A549 (cell line): ENCODE measurements around the gene SORCS3.

ENCODE experiments used
- BHLHE40 ChIP-seq: IDR thresholded peaks from 2 replicates; pipeline ENCODE4 v1.6.1; 2012; ENCODE audit warnings: low read depth, low read length, inconsistent platforms
- FOSL2 ChIP-seq, 2 experiments: fragments of 450-650 bp in 1 of 2; fragments of >200 bp in 1 of 2; sonication (Bioruptor Twin) in 1 of 2; formaldehyde crosslinking; IDR thresholded peaks; 2 replicates each; pipeline versions ENCODE4 v1.5.0 to v1.6.1; 2016 to 2020; ENCODE audit warnings: mild to moderate bottlenecking in 1 of 2, moderate library complexity in 1 of 2
- JUNB ChIP-seq: fragments of >200 bp; sonication (Bioruptor Twin); formaldehyde crosslinking; IDR thresholded peaks from 2 replicates; pipeline ENCODE4 v1.6.1; 2016
- MAFK ChIP-seq: fragments of 450-650 bp; IDR thresholded peaks from 2 replicates; pipeline ENCODE4 v1.6.1; 2014; ENCODE audit not compliant: partially characterized antibody
- MAZ ChIP-seq: fragments of 150-350 bp; IDR thresholded peaks from 2 replicates; pipeline ENCODE4 v1.6.1; 2014; ENCODE audit warnings: antibody characterized with exemption, low read depth, low read length, borderline replicate concordance
- MYC ChIP-seq: IDR thresholded peaks from 2 replicates; pipeline ENCODE4 v1.6.1; 2012; ENCODE audit warnings: mild to moderate bottlenecking, inconsistent platforms, low read length, improper control_type of control experiment, borderline replicate concordance
- POLR2A ChIP-seq: IDR thresholded peaks from 2 replicates; pipeline ENCODE4 v1.6.1; 2012; ENCODE audit warnings: mild to moderate bottlenecking, low read length
- RAD21 ChIP-seq, 2 experiments: fragments of >200 bp in 1 of 2; sonication (Bioruptor Twin) in 1 of 2; formaldehyde crosslinking in 1 of 2; IDR thresholded peaks in 1 of 2; conservative IDR thresholded peaks in 1 of 2; 2 replicates in 1 of 2; 3 replicates in 1 of 2; pipeline ENCODE4 v1.6.1; 2012 to 2018; ENCODE audit warnings: inconsistent platforms in 1 of 2
- SMC3 ChIP-seq: fragments of >200 bp; sonication (Bioruptor Twin); formaldehyde crosslinking; IDR thresholded peaks from 3 replicates; pipeline ENCODE4 v1.6.1; 2018; ENCODE audit warnings: inconsistent platforms
- TF ChIP-seq, protein P1 (sequence below): IDR thresholded peaks from 2 replicates; pipeline ENCODE4 v1.6.1; 2012
- TF ChIP-seq, protein P2 (sequence below): fragments of >200 bp; sonication (Bioruptor Twin); formaldehyde crosslinking; IDR thresholded peaks from 3 replicates; pipeline ENCODE4 v1.5.1; 2016

DNA sequence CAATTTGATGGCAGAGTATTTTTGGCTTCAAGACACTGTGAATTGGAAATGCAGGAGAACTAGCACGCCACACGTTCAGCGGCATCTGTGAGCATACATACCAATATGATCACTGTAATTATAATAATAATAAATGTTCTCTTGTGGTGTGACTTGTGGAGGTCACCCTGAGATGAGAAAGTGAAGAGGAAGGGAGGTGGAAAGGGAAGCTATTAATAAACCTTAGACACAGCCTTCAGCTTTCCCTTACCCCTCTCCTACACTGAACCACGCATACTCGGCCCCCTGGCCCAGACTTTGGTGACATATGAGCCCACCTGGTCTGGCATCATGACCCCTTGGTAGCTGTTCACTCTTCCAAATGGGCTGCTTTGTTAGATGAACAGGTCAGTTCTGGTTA is 139.1 kb downstream of the SORCS3 start:
- TF ChIP-seq, protein P1, sequence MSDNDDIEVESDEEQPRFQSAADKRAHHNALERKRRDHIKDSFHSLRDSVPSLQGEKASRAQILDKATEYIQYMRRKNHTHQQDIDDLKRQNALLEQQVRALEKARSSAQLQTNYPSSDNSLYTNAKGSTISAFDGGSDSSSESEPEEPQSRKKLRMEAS, result no peak
- TF ChIP-seq, protein P2, sequence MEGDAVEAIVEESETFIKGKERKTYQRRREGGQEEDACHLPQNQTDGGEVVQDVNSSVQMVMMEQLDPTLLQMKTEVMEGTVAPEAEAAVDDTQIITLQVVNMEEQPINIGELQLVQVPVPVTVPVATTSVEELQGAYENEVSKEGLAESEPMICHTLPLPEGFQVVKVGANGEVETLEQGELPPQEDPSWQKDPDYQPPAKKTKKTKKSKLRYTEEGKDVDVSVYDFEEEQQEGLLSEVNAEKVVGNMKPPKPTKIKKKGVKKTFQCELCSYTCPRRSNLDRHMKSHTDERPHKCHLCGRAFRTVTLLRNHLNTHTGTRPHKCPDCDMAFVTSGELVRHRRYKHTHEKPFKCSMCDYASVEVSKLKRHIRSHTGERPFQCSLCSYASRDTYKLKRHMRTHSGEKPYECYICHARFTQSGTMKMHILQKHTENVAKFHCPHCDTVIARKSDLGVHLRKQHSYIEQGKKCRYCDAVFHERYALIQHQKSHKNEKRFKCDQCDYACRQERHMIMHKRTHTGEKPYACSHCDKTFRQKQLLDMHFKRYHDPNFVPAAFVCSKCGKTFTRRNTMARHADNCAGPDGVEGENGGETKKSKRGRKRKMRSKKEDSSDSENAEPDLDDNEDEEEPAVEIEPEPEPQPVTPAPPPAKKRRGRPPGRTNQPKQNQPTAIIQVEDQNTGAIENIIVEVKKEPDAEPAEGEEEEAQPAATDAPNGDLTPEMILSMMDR, result no peak
- TF ChIP-seq MAZ, result no peak
- no peak for TF ChIP-seq POLR2A
- no peak for TF ChIP-seq FOSL2 (IDR thresholded peaks at IDR 0.05)
- TF ChIP-seq FOSL2 (CRISPR knock-in tag; IDR thresholded peaks at IDR 0.05), result no peak
- no peak for TF ChIP-seq JUNB
- TF ChIP-seq SMC3, result no peak
- no peak for TF ChIP-seq MAFK
- no peak for TF ChIP-seq RAD21 (conservative IDR thresholded peaks at IDR 0.05 in 1 of 2, IDR thresholded peaks at IDR 0.05 in 1 of 2)
- TF ChIP-seq MYC, result no peak
- no peak for TF ChIP-seq BHLHE40
